ENCODE measurements around the gene ADK.

Gene ADK

GRCh38 chr10:74602576-74602975, 451.6 kb downstream of the ADK start:
- DNase-seq (ENCODE audit: low read depth) = no peak

GRCh38 chr10:74610299-74610698, 459.3 kb downstream of the ADK start:
- DNase-seq (ENCODE audit: low read depth) = no peak

- DNase-seq (ENCODE audit: low read depth) = peak; percentile 46
Measured at GRCh38 chr10:74612195-74612594, 461.2 kb downstream of the ADK start.

GRCh38 chr10:74620626-74621025, 469.6 kb downstream of the ADK start:
- DNase-seq (ENCODE audit: low read depth) = no peak

GRCh38 chr10:74623786-74624185, 472.8 kb downstream of the ADK start:
- DNase-seq (ENCODE audit: low read depth) = no peak

GRCh38 chr10:74624501-74624900, 473.5 kb downstream of the ADK start:
- no peak for DNase-seq (ENCODE audit: low read depth)

- peak; percentile 19 for DNase-seq (ENCODE audit: low read depth)
Measured at GRCh38 chr10:74628136-74628535, 477.1 kb downstream of the ADK start.

GRCh38 chr10:74634995-74635536, 484.0 kb downstream of the ADK start:
- DNase-seq (ENCODE audit: low read depth) = no peak

- no peak for DNase-seq (ENCODE audit: low read depth)
Measured at GRCh38 chr10:74635655-74636054, 484.6 kb downstream of the ADK start.

GRCh38 chr10:74637685-74638084, 486.7 kb downstream of the ADK start:
- DNase-seq (ENCODE audit: low read depth) = no peak

GRCh38 chr10:74640134-74640921, 489.3 kb downstream of the ADK start:
- DNase-seq (ENCODE audit: low read depth) = peak; percentile 12

GRCh38 chr10:74641659-74642058, 490.6 kb downstream of the ADK start:
- DNase-seq (ENCODE audit: low read depth) = no peak

GRCh38 chr10:74642901-74643595, 492.0 kb downstream of the ADK start:
- DNase-seq (ENCODE audit: low read depth) = no peak

- no peak for DNase-seq (ENCODE audit: low read depth)
Measured at GRCh38 chr10:74643596-74643975, 492.6 kb downstream of the ADK start.

- DNase-seq (ENCODE audit: low read depth) = no peak
Measured at GRCh38 chr10:74644738-74645137, 493.7 kb downstream of the ADK start.

GRCh38 chr10:74645692-74646091, 494.7 kb downstream of the ADK start:
- no peak for DNase-seq (ENCODE audit: low read depth)

- no peak for DNase-seq (ENCODE audit: low read depth)
Measured at GRCh38 chr10:74650613-74651012, 499.6 kb downstream of the ADK start.

GRCh38 chr10:74651565-74651964, 500.5 kb downstream of the ADK start:
- DNase-seq (ENCODE audit: low read depth) = no peak

GRCh38 chr10:74652664-74653063, 501.6 kb downstream of the ADK start:
- DNase-seq (ENCODE audit: low read depth) = peak; percentile 9

- no peak for DNase-seq (ENCODE audit: low read depth)
Measured at GRCh38 chr10:74658511-74658910, 507.5 kb downstream of the ADK start.

- DNase-seq (ENCODE audit: low read depth) = no peak
Measured at GRCh38 chr10:74662635-74663034, 511.6 kb downstream of the ADK start.

- no peak for DNase-seq (ENCODE audit: low read depth)
Measured at GRCh38 chr10:74669210-74669609, 518.2 kb downstream of the ADK start.

GRCh38 chr10:74671716-74672115, 520.7 kb downstream of the ADK start:
- DNase-seq (ENCODE audit: low read depth) = no peak

Data from iris pigment epithelial cell (primary cell).